B cell (primary cell): ENCODE measurements around the gene NKTR.

Source experiments
- CTCF ChIP-seq: fragments of 200-600 bp; IDR thresholded peaks from one replicate; pipeline ENCODE4 v1.8.0; 2022; ENCODE audit warnings: antibody characterized with exemption, mild to moderate bottlenecking
- EZH2 ChIP-seq: IDR thresholded peaks from 2 replicates; pipeline ENCODE4 v1.6.1; 2012; ENCODE audit warnings: borderline replicate concordance, low read depth, mild to moderate bottlenecking, moderate library complexity, low read length; ENCODE audit not compliant: insufficient read depth, poor library complexity, severe bottlenecking

GRCh38 chr3:42638339-42638842 lies 37.9 kb downstream of the NKTR start:
- no peak for TF ChIP-seq CTCF
- TF ChIP-seq EZH2 = no peak
